ENCODE measurements around the gene BRPF3. TPM values are rescaled to one million over a fixed set of nuclear protein-coding genes. Genes with fewer than 3 reads are reported as not detected.

The BRPF3 gene
- total RNA-seq, 1 experiment from 2014 or later: 43.4 TPM

- TF ChIP-seq CTCF (conservative IDR thresholded peaks at IDR 0.05): no peak
- Histone ChIP-seq H3K14ac (ENCODE audit: insufficient read depth, low read length) (no peak overlapping the region), H3K23me2 (ENCODE audit: insufficient read length, low read depth, low read length, poor library complexity, severe bottlenecking) (no peaks in the 10 kb centered on the region), H3K79me1 (ENCODE audit: insufficient read depth, low read depth, low read length, poor library complexity, severe bottlenecking) (no peaks in the 10 kb centered on the region), H3T11ph (ENCODE audit: low read length) (no peak overlapping the region), H2BK20ac (ENCODE audit: low read depth, low read length, poor library complexity, severe bottlenecking) (no peak overlapping the region), H3K23ac (ENCODE audit: insufficient read length, low read depth, low read length) (no peak overlapping the region), H4K20me1 (ENCODE audit: control insufficient read depth, insufficient read depth, insufficient read length) (no peaks in the 10 kb centered on the region), H3K27ac (ENCODE audit: insufficient read length, low read depth, low read length) (no peak overlapping the region), H2AFZ (ENCODE audit: low read length) (no peak overlapping the region), H2BK12ac (ENCODE audit: insufficient read length, low read depth, low read length) (no peak overlapping the region), H4K8ac (replicated peaks; ENCODE audit: insufficient read length, low read depth, low read length) (no peak overlapping the region), H2BK15ac (ENCODE audit: low read depth, low read length) (no peak overlapping the region), H4K5ac (ENCODE audit: insufficient read length, low read depth, low read length) (no peak overlapping the region), H2AK5ac (ENCODE audit: insufficient read length, low read length) (no peak overlapping the region), H4K91ac (ENCODE audit: insufficient read length, low read depth, low read length) (no peak overlapping the region), H3K4me2 (ENCODE audit: insufficient read depth, insufficient read length, low read length) (no peak overlapping the region), H3K9me3 (ENCODE audit: control insufficient read depth, low read depth, low read length) (no peaks in the 10 kb centered on the region), H3K27me3 (ENCODE audit: insufficient read depth, low read length) (no peaks in the 10 kb centered on the region), H3K4ac (ENCODE audit: low read depth, low read length) (no peak overlapping the region), H3K4me1 (ENCODE audit: insufficient read depth, low read length) (peaks cover 12% of the 10 kb centered on the region; the same call in 1 of the 2 replicates), H3K79me2 (ENCODE audit: insufficient read depth, low read length) (no peaks in the 10 kb centered on the region), H2BK5ac (ENCODE audit: insufficient read length, low read length) (no peak overlapping the region), H3K18ac (ENCODE audit: insufficient read length, low read depth, low read length) (no peak overlapping the region), H2BK120ac (ENCODE audit: low read depth, low read length, poor library complexity, severe bottlenecking) (no peak overlapping the region), H3K9ac (ENCODE audit: extremely low read depth, insufficient read length, low read length) (no peak overlapping the region), H3K56ac (ENCODE audit: insufficient read length, low read depth, low read length) (no peak overlapping the region)
- DNase-seq: no peak
- Mint-ChIP-seq H3K9me3 (no peaks in the 10 kb centered on the region), H3K4me1 (peaks cover 42 to 57% of the 10 kb centered on the region in 2 experiments), H3K36me3 (ENCODE audit: insufficient read depth in 1 of 3, low read depth in 3 of 3) (no peaks in the 10 kb centered on the region; a peak in 1 of 7 replicates), H3K27me3 (ENCODE audit: low read depth) (no peaks in the 10 kb centered on the region; the same call in 1 of the 2 replicates), H3K4me3 (no peak overlapping the region; a peak in 1 of 5 replicates), H3K27ac (no peak overlapping the region; a peak in 1 of 7 replicates)
- no CpG with 5 or more reads among the region's 4 CpGs for WGBS (ENCODE audit: extremely low coverage, insufficient read length, low lambda C conversion rate)
Measured at GRCh38 chr6:36242626-36243025, 46.1 kb downstream of the BRPF3 start.

All from H9 (cell line).